Esophagus muscularis mucosa (tissue), 4 donors: ENCODE data around the gene TGDS.

ENCODE experiments used
- EP300 ChIP-seq: sonication (generic); formaldehyde crosslinking; IDR thresholded peaks from one replicate; pipeline ENCODE4 v1.6.1; 2017; ENCODE audit warnings: antibody characterized with exemption
- POLR2A ChIP-seq: fragments of 450-650 bp; IDR thresholded peaks from one replicate; pipeline ENCODE4 v1.6.1; 2017; ENCODE audit warnings: antibody characterized with exemption, moderate library complexity, mild to moderate bottlenecking, low read depth
- POLR2AphosphoS5 ChIP-seq, 2 donors: sonication (generic); formaldehyde crosslinking; IDR thresholded peaks; one replicate each; pipeline ENCODE4 v1.6.1; 2017; ENCODE audit warnings: antibody characterized with exemption in 2 of 2
- TF ChIP-seq, protein P1 (sequence below), 3 experiments: fragments of 200-600 bp in 2 of 3; fragments of 450-650 bp in 1 of 3; sonication (generic) in 2 of 3; IDR thresholded peaks; one replicate each; pipeline ENCODE4 v1.5.1; 2017 to 2019; ENCODE audit warnings: antibody characterized with exemption in 3 of 3, mild to moderate bottlenecking in 2 of 3, moderate library complexity in 1 of 3

DNA sequence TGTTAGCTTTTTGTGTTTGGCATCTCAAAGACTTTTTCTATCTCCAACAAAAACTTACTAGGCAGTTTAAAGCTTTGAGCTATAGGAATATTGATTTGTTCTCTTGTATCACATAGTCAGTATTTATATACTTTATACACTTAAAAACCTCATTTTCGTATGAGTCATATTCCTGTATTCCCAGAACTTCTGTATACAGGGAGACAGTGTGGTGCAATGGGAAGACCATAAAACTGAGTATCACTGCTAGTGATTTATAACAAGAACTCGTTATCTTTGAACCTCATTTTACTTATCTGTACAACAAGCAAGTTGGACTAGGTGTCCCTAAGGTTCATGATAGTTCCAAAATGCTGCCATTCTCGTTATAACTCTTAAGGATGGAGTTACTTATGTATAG, 12.0 kb upstream of the TGDS start:
- TF ChIP-seq POLR2A (no peak), EP300 (no peak), POLR2AphosphoS5 (IDR thresholded peaks at IDR 0.05) (no peak)
- TF ChIP-seq, protein P1, sequence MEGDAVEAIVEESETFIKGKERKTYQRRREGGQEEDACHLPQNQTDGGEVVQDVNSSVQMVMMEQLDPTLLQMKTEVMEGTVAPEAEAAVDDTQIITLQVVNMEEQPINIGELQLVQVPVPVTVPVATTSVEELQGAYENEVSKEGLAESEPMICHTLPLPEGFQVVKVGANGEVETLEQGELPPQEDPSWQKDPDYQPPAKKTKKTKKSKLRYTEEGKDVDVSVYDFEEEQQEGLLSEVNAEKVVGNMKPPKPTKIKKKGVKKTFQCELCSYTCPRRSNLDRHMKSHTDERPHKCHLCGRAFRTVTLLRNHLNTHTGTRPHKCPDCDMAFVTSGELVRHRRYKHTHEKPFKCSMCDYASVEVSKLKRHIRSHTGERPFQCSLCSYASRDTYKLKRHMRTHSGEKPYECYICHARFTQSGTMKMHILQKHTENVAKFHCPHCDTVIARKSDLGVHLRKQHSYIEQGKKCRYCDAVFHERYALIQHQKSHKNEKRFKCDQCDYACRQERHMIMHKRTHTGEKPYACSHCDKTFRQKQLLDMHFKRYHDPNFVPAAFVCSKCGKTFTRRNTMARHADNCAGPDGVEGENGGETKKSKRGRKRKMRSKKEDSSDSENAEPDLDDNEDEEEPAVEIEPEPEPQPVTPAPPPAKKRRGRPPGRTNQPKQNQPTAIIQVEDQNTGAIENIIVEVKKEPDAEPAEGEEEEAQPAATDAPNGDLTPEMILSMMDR (IDR thresholded peaks at IDR 0.05), result no peak
